Right kidney (tissue), 1 donor: Measurements from ENCODE around the gene CFAP20DC.
"Not testable (repeated sequence)": the region's sequence is repeated elsewhere in the genome, so short reads cannot be mapped to it uniquely, and the experiment has no call there.

Source experiments
- DNase-seq: peaks from one replicate; pipeline ENCODE4 v3.0.0-alpha.2; 2016

Gene CFAP20DC

DNA sequence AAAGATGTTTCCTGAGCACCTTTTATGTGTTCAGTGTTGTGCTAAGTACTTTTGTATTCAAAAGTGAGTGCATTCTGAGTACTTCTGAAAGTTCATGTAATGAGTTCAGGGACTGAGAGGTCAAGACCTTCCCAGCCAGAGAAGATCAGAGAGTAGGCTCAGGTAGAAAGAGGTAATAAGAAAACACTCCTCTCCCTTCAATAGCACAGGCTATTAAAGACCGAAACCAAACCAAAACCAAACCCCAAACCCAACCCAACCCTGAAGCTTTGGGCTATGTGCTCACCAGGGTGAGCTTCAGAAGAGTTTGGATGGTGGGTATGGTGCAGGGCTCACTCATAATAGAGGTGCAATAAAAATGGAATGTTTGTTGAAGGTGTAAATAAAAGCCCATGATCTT lies 306.5 kb downstream of the CFAP20DC start:
- no peak for DNase-seq

DNA sequence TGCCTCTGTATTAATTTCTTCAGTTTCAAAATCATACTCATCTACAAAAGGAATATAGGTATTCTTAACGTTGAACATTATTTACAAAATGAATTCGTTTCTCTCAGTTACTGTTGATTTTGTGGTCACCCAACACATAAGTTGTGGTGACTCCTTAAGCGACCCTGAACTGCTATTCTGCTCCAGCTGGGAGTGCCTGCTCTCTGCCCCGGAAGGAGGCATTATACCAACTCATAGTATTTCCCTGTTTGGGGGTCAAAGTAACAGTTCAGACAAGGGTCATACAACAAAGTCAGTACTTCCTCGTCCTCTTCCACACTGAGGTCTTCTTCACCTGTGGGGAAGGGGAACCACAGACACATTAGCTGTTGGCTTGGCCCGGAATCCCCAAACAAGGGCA lies 307.6 kb downstream of the CFAP20DC start:
- DNase-seq, result no peak

DNA sequence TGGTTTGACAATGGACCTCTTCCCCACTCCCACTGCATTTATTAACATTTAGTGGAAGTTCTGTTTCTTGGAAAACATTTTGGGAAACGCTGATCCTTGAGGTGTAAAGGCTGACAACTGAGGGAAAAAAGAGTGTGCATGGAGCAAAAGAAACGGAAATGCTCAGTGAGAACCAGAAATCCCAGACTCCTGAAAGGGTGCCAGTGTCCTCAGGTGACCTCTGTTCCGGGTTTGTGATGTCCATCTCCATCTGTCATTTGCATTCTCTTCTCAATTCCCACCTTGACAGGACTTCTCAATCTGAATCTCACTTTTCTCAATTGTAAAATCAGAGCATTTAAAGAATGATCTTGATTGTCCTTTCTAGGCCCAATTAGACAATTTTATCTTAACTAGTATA lies 312.2 kb downstream of the CFAP20DC start:
- DNase-seq, result no peak

DNA sequence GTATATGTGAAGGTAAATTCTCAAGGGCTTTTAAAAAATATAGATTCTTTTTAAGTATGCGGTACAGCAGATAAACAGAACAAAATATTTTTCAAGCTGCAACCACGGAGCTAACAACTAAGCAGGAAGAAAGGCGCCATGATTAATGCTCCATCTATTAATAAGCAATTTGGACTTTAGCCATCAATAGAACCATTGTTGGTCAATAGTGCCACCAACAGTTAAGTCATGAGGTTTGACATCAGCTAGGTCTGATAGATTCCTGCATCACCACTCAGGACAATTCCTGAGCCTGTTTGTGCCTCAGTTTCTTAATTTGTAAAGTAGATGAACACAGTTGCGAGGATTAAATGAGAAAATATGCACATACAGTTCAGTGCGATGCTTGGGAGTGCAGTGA lies 318.2 kb downstream of the CFAP20DC start:
- no peak for DNase-seq

DNA sequence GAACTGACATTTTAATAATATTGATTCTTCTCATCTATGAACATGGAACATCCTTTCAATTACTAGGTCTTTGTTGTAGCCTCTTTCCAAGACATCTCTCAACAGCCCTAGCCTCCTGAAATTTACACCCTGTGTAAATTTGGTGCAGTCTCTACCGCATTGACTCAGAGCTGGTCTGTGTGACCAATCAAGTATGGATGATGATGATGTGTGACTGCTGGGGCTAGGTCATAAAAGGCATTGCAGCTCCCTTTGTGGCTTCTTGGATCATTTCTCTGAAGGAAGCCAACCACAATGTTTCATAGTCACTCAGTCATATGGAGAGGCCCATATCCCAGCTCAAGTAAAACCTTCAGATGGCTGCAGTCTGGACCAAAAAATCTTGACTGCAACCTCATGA lies 321.1 kb downstream of the CFAP20DC start:
- DNase-seq, result no peak

DNA sequence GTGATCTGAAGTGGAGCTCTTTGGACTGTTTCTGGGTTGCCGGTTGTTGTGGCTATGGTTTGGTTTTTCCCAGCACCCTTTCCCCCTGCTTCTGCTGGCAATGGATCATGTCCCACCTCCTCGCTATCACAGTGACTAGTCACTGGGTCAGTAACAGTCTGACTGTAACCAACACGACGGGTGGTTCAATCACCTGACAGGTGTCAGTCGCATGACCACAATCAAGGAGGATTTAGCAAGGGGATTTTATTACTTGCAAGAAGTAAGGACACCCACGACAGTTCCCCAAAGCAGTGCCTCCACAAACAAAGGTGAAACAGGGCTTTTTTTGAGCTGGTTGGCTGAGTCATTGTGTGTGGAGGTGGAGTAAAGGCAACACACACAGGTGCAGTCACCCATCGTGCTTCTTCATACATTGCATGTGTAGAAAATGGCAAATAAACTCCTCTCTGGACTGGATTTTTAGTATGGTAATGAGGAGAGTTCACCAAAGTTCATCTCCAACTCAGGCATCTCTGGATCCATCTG lies 324.4 kb downstream of the CFAP20DC start:
- no peak for DNase-seq

DNA sequence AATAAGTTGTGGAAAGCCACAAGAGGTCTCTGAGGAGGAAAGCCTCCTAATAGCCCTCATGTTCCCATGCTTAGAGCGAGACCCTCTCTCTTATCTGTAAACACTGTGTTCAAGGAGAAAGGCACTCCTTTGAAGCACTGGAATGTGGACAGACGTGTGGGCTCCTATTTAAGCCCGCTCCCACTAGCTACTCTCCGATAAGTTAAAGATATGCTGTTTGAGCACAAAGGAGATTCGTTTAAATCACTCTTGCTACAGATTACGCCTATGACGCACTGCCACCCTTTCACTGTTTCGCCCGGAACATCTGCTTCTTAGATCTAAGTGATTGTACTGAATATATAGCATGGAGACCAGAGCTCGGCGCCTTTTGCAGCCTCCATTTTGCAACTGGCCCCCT lies 325.5 kb downstream of the CFAP20DC start:
- DNase-seq, result no peak

DNA sequence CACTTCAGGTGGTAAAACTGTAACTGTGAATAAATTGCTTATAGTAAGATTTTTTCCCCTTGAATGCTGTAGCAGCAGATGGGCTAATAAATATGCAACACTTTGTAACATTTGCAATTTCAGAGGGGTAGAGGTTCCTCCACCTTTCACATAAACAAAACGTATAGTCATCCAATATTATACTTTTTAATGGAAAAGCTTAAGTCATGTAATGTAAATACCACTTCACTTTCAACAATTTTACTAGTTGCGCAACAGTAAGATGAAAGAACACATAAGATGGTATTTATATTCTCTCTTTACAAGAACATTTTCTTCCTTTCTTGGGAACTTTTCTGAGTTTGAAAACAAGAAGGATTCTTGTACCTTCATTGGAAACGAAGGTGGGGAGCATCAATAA lies 326.7 kb downstream of the CFAP20DC start:
- no peak for DNase-seq

DNA sequence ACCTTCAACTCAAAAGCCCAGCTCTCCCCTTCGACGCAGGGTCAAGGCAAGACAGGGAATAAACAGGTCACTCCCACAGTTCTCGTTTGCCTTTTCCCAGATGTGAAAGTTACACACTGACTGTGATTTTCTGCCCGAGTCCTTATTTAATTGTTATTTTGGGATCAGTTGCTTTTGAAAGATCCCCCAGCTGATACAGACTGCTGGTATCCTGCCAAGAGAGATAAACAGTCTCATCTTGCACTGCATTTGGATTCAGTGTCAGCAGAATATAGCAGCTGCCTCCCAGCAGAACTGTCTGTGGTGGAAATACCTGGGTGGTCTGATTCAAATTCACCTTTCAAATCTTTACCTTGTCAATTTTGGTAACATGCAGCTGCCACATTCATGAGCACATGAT lies 327.3 kb downstream of the CFAP20DC start:
- DNase-seq, result no peak

DNA sequence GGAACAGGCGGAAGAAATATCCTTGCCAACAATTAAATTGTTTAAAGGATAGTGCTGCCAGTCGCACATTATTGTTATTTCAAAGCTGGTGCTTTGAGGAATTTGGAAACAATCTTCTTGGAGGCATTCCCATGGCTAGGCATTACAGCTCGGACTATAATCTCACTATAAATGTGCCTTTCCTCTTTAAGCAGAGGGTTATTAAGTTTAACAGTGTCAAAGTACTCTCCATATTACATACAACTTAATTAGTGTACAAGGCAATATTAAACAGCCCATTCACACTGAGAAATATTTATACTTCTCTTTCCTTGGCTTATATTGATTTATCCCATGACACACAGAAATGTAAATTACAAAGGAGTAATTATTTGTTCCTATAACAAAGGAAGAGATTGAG lies 329.3 kb downstream of the CFAP20DC start:
- DNase-seq, result no peak

DNA sequence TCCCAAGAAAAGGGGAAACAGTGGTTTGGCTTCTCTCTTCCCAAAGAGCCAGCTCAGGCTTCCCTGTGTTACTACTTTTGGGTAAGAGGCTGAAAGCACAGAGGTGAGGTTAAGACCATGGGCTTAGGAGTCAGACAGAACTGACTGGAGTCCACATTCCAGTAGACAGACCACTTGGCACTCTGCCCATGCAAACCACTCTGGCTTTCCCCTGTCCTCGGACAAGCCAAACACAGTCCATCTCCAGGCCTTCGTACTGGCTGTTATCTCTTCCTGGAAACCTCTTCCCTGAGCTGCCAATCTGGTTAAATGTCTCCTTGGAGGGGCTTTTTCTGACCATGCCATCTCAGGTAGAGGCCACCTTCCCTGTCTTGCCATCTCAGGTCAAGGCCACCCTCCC lies 330.1 kb downstream of the CFAP20DC start:
- no peak for DNase-seq

DNA sequence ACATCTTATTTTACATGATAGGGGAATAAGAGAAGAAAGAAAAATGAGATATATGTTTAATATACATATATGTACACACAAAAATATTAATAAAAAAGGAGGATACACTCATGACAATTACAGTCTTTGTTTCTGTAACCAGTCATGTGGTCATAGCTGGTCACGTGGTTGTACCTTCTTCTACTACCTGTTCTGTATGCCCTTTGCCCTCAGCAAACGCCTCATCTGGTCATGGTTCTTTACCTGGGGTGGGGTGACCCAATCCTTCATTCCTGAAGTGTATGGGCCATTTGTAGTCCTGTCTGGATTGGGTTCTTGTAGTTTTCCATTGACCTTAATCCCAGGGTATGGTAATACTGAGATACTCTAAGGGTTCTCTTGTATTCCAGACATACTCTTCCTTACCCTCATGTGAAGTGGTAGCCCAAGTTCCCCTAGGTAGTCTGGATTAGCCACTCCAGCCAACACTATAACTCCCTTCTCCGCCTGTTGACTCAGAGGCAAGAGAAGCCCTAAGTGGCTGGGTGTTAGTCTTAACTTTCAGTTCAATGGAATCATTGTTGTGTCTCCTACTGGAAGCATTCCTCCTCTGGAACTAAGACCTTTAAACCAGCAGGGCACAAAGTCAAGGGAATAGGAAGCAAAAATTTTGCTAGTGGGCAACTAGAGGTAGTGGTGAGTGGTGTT lies 336.0 kb downstream of the CFAP20DC start:
- no peak for DNase-seq

DNA sequence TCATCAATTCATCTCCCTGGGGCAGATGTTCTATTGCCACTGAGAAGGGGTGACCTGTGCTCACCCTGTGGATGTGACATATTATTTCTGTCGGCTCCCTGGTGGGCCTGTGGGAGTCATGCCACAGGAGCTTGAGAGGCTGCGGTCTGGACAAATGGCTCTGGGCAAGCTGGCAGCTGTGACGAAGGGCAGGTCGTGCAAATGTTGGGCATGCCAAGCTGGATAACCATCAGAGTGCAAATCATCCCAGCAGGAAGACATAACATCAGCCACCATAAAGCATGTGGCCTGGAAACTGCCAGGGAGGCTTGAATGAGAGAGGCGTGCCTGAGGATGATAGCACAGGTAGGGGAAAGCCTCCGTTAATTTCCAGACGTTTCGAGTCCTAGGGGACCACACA lies 338.0 kb downstream of the CFAP20DC start:
- no peak for DNase-seq

DNA sequence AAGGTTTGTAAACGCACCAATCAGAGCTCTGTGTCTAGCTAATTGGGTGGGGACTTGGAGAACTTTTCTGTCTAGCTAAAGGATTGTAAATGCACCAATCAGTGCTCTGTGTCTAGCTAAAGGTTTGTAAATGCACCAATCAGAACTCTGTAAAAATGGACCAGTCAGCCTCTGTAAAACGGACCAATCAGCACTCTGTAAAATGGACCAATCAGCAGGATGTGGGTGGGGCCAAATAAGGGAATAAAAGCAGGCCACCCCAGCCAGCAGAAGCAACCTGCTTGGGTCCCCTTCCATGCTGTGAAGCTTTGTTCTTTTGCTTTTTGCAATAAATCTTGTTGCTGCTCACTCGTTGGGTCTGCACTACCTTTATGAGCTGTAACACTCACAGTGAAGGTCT lies 340.8 kb downstream of the CFAP20DC start:
- not testable (repeated sequence) for DNase-seq

DNA sequence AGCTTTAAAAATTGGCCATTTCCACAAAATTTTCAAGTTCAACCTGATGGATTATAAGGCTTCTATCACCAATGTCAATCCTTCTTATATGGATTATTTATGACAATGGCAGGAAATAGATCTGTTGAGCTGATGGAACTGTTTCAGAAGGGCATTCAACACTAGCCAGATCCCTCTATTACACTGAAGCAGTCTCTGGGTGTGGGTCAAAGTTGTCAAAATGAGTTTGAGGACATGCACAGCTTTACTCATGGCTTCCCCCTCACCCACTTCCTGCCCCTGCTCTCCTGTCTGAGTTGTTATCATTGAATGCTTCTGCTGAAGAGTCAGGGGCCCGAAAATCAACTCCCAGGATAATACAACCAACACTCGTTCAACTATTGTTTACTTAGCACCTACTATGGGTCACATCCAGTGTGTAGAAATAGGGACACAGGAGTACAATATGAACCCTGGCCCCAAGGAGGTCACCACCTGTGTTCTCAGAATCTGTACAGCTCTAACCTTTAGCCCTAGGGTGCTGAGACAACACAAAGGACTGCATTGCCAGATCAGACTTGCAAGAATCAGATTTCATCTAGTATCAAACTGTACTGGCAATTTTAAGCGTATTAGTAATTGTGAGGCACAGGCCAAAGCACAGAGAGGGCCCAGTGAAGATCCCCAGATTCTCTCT lies 341.6 kb downstream of the CFAP20DC start:
- DNase-seq, result no peak

DNA sequence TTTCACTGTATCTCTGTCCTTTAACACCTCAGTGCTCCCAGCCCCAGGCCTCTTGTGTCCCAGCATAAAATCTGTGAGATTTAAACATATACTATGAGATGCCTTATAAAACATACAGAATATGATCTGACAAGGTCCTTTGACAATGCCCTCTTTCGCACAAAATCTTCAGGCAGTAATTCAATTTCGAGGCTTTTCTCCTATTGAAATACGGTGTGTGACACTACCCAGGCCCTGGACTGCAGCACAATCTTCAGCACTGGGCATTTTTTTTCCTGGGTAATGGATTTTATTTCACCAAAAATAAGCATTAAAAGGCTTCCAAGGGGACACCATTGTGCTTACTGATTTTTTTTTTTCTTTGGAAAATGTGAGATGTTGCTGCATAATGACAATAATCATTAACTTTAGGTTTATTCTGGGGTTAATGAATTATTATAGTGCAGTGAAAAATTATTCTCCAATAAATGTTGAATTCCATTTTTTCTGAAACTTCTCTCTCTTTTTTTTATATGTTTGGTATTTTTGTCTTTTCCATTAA lies 342.4 kb downstream of the CFAP20DC start:
- DNase-seq, result no peak

DNA sequence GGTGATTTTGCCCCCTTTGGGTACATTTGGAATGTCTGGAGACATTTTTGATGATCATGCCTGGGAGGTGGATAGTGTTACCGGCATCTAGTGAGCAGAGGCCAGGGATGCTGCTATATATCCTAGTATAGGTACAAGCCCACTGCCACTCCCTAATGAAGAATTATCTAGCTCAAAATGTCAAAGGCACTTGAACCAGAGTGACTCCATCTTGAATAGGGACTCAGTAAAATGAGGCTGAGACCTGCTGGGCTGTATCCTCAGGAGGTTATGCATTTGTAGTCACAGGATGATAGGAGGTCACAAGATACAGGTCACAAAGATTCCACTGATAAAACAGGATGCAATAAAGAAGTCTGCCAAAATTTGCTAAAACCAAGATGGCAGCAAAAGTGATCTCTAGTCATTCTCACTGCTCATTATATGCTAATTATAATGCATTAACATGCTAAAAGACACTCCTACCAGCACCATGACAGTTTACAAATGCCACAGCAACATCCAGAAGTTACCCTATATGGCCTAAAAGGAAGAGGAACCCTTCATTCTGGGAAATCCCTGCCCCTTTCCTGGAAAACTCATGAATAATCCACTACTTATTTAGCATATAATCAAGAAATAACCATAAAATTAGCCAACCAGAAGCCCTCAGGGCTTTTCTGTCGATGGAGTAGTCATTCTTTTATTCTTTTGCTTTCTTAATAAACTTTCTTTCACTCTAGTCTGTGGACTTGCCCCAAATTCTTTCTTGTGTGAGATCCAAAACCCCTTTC lies 343.2 kb downstream of the CFAP20DC start:
- DNase-seq, result no peak

DNA sequence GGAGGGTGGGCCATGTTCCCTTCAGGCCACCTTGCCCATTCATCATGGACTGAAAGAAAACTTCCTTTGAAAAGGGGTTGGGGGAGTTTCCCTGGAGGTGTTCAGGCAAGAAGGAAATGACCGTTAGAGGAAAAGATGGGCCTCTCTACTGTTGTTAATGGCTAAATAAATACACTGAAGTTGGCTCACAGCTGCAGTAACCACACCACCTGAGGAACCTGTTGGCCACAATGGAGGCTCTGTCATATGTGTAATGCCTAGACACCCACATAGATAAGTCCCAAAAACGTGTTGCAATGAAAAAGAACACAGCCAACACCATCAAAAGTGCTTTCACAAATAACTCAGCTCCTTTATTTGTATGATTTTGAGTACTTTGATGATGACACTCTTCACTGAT lies 345.1 kb downstream of the CFAP20DC start:
- no peak for DNase-seq

DNA sequence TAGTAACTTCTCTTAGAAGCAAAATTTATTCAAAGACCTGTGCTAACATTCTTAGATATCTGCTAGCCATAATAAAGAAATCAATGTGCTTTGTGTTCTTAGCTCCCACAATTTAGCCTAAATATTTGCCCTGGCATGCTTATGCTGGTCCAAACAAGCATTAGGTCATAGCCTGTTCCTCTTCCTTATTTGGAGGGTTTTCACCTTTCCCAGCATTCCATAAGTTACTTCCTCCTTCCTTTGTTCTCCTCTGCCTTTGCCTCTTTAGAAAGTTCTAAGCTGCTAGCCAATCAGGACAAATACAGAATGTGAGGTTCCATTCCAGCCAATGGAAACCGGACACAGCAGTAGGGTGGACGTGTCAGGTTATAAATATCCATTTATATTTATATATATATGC lies 345.5 kb downstream of the CFAP20DC start:
- DNase-seq, result not testable (repeated sequence)

DNA sequence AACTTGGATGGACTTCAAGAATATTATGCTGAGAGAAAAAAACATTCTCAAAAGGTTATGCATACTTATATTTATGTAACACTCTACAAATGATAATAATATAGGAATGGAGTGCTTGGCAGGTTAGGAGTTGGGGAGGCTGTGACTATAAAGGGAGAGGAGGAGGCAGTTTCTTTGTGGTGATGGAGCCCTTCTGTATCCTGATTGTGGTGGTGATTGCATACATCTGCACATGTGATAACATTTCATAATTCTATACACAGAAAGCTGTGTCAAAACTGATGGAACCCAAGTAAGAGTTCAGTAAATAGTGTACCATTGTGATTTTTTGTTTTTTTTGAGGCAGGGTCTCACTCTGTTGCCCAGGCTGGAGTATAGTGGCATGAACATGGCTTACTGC lies 351.6 kb downstream of the CFAP20DC start:
- no peak for DNase-seq

DNA sequence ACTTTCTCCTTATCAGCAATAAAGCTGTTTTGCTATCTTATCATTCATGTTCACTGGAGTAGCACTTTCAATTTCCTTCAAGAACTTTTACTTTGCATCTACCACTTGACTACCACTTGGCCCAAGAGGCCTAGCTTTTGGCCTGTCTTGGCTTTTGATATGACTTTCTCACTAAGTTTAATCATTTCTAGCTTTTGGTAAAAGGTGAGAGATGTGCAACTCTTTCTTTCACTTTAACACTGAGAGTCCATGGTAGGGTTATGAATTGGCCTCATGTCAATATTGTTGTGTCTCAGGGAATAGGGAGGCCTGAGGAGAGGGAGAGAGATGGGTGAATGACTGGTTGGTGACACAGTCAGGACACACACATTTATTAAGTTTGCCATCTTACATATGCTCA lies 352.3 kb downstream of the CFAP20DC start:
- DNase-seq, result no peak

DNA sequence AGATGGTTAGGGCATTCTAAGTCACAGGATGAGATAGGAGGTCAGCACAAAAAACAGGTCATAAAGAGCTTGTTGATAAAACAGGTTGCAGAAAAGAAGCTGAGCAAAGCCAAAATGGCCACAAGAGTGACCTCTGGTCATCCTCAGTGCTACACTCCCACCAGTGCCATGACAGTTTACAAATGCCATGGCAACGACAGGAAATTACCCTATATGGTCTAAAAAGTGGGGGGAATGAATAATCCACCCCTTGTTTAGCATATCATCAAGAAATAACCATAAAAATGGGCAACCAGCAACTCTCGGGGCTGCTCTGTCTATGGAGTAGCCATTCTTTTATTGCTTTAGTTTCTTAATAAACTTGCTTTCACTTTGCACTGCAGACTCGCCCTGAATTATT lies 353.0 kb downstream of the CFAP20DC start:
- not testable (repeated sequence) for DNase-seq

DNA sequence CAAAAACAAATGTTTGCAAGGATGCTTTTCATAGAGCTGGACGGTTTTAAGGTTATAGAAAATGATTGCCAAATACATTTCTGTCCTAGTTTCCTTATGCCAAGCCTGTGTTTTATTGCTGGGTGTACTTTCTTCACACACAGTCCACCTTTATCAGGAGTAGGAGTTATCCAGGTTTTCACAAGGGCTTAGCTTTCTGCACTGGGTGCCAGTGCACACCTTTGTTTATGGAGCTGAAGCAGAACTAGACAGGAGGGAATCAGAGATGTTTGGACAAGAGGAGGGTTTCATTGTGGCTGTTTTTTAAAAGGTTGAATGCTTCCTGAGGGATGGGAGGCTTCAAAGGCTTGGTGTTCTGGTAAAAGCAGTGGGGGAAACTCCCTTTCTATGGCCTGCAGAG lies 353.7 kb downstream of the CFAP20DC start:
- no peak for DNase-seq
